Hepatocyte (in vitro differentiated cells): ENCODE measurements around the gene CHD5.

Source experiments
- EZH2 ChIP-seq: fragments of 200-600 bp; sonication (generic); IDR thresholded peaks from 2 replicates; pipeline ENCODE4 v1.6.1; 2016; ENCODE audit warnings: antibody characterized with exemption, mild to moderate bottlenecking, borderline replicate concordance
- EZH2phosphoT487 ChIP-seq: fragments of 200-600 bp; sonication (generic); IDR thresholded peaks from one replicate; pipeline ENCODE4 v1.6.1; 2018; ENCODE audit warnings: antibody characterized with exemption, mild to moderate bottlenecking, low read depth, moderate library complexity; ENCODE audit not compliant: unreplicated experiment, severe bottlenecking
- TF ChIP-seq, protein P1 (sequence below): fragments of 200-600 bp; sonication (generic); IDR thresholded peaks from 2 replicates; pipeline ENCODE4 v1.5.1; 2016; ENCODE audit warnings: antibody characterized with exemption, mild to moderate bottlenecking; ENCODE audit not compliant: poor library complexity

DNA sequence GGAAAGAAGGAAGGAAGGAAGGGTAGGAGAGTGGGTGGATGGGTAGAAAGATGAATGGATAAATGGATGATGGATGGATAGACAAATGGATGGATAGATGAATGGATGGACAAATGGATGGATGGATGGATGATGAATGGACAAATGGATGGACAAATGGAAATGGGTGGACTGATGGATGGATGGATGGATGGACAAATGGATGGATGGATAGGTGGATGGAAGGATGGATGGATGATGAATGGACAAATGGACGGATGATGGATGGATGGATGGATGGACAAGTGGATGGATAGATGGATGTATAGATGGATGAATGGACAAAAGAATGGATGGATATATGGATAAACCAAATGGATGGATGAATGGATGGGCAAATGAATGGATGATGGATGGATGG, 30.5 kb downstream of the CHD5 start:
- TF ChIP-seq EZH2phosphoT487 (no peak), EZH2 (no peak)
- TF ChIP-seq, protein P1, sequence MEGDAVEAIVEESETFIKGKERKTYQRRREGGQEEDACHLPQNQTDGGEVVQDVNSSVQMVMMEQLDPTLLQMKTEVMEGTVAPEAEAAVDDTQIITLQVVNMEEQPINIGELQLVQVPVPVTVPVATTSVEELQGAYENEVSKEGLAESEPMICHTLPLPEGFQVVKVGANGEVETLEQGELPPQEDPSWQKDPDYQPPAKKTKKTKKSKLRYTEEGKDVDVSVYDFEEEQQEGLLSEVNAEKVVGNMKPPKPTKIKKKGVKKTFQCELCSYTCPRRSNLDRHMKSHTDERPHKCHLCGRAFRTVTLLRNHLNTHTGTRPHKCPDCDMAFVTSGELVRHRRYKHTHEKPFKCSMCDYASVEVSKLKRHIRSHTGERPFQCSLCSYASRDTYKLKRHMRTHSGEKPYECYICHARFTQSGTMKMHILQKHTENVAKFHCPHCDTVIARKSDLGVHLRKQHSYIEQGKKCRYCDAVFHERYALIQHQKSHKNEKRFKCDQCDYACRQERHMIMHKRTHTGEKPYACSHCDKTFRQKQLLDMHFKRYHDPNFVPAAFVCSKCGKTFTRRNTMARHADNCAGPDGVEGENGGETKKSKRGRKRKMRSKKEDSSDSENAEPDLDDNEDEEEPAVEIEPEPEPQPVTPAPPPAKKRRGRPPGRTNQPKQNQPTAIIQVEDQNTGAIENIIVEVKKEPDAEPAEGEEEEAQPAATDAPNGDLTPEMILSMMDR, result no peak
